PC-9 (cell line): ENCODE measurements around the gene LYPD6B. TPM values are rescaled to one million over a fixed set of nuclear protein-coding genes. Genes with fewer than 3 reads are reported as not detected.

Experiments used
- BruUV-seq: library from RNA; stranded (reverse); fragments of 400-500 nt; replicated peaks from 2 replicates; lab custom pipeline; 2021; lab: Mats Ljungman, UMichigan
- CTCF ChIA-PET: fragments of 300-600 bp; sonication (Branson Sonifier 250); formaldehyde crosslinking; loops from one replicate; lab custom pipeline; 2022; ENCODE audit warnings: antibody characterized with exemption; lab: Charles Lee
- POLR2A ChIA-PET: fragments of 300-600 bp; sonication (Branson Sonifier 250); formaldehyde crosslinking; loops from one replicate; lab custom pipeline; 2022; ENCODE audit warnings: antibody characterized with exemption; ENCODE audit not compliant: unreplicated experiment; lab: Charles Lee
- DNase-seq, 2 experiments: peaks; one replicate each; pipeline versions ENCODE4 v3.0.0 to v3.0.0-alpha.2; 2015 to 2022; ENCODE audit warnings: mixed read lengths in 1 of 2
- H2AFZ ChIP-seq: fragments of 200-600 bp; sonication (generic); 2 replicates; pipeline ENCODE4 v1.8.1; 2017; ENCODE audit warnings: antibody characterized with exemption
- H3F3A ChIP-seq: fragments of 200-600 bp; sonication (generic); 2 replicates; pipeline ENCODE4 v1.8.1; 2017; ENCODE audit warnings: antibody characterized with exemption, mild to moderate bottlenecking, low read depth; ENCODE audit not compliant: insufficient read depth
- H3K27ac ChIP-seq: fragments of 200-600 bp; sonication (generic); 2 replicates; pipeline ENCODE4 v1.6.1; 2016; ENCODE audit warnings: mixed run types
- H3K27me3 ChIP-seq: fragments of 200-600 bp; sonication (generic); 2 replicates; pipeline ENCODE4 v1.6.1; 2016; ENCODE audit warnings: low read depth, mixed run types; ENCODE audit not compliant: insufficient read depth
- H3K36me3 ChIP-seq: fragments of 200-600 bp; sonication (generic); 2 replicates; pipeline ENCODE4 v1.6.1; 2016; ENCODE audit warnings: low read depth, mixed run types
- H3K4me1 ChIP-seq: fragments of 200-600 bp; sonication (generic); replicated peaks from 2 replicates; pipeline ENCODE4 v1.6.1; 2016; ENCODE audit warnings: mixed run types; ENCODE audit not compliant: insufficient read depth
- H3K4me2 ChIP-seq: fragments of 200-600 bp; sonication (generic); 2 replicates; pipeline ENCODE4 v1.6.1; 2017; ENCODE audit warnings: mixed run types
- H3K4me3 ChIP-seq: fragments of 200-600 bp; sonication (generic); 2 replicates; pipeline ENCODE4 v1.6.1; 2016; ENCODE audit warnings: mixed run types
- H3K79me2 ChIP-seq: fragments of 200-600 bp; sonication (generic); 2 replicates; pipeline ENCODE4 v1.6.1; 2017; ENCODE audit warnings: low read depth, mixed run types
- H3K9me2 ChIP-seq: fragments of 200-600 bp; sonication (generic); 2 replicates; pipeline ENCODE4 v1.8.1; 2017; ENCODE audit warnings: mild to moderate bottlenecking; ENCODE audit not compliant: insufficient read depth
- H3K9me3 ChIP-seq: fragments of 200-600 bp; sonication (generic); 2 replicates; pipeline ENCODE4 v1.8.1; 2016; ENCODE audit warnings: low read depth; ENCODE audit not compliant: insufficient read depth
- H4K20me1 ChIP-seq: fragments of 200-600 bp; sonication (generic); 2 replicates; pipeline ENCODE4 v1.8.1; 2017; ENCODE audit not compliant: insufficient read depth
- CTCF ChIP-seq: fragments of 200-600 bp; sonication (generic); conservative IDR thresholded peaks from 2 replicates; pipeline ENCODE4 v1.6.1; 2017; ENCODE audit warnings: mixed run types, antibody characterized with exemption, mild to moderate bottlenecking, moderate library complexity
- EZH2 ChIP-seq: fragments of 200-600 bp; sonication (generic); IDR thresholded peaks from 2 replicates; pipeline ENCODE4 v1.8.0; 2017; ENCODE audit warnings: antibody characterized with exemption, low read depth
- intact Hi-C: fragments of 100-400 bp; cut with micrococcal nuclease; formaldehyde crosslinking; loops from one replicate; pipeline ENCODE4 v1.10.0; 2022; ENCODE audit not compliant: unreplicated experiment
- total RNA-seq: library from RNA; stranded (reverse); gene quantifications from 2 replicates; pipeline ENCODE4 v1.2.3, GENCODE V29; 2021

LYPD6B gene
- total RNA-seq, 1 experiment from 2014 or later = 10.0 TPM

GRCh38 chr2:149002378-149002890 is 36.1 kb upstream of the LYPD6B start:
- Histone ChIP-seq H4K20me1 (no peaks in the 10 kb centered on the region), H3F3A (no peaks in the 10 kb centered on the region), H3K9me3 (no peaks in the 10 kb centered on the region), H2AFZ (no peak overlapping the region), H3K4me1 (no peaks in the 10 kb centered on the region), H3K4me3 (no peak overlapping the region), H3K4me2 (no peak overlapping the region), H3K9me2 (no peaks in the 10 kb centered on the region), H3K79me2 (no peaks in the 10 kb centered on the region), H3K27me3 (no peaks in the 10 kb centered on the region), H3K27ac (no peak overlapping the region), H3K36me3 (no peaks in the 10 kb centered on the region)
- POLR2A ChIA-PET = no interaction called here
- no peak for DNase-seq
- intact Hi-C loops = no loop called here
- BruUV-seq = no TSS peak
- CTCF ChIA-PET = no interaction called here
- TF ChIP-seq CTCF (no peak), EZH2 (no peak)

DNA sequence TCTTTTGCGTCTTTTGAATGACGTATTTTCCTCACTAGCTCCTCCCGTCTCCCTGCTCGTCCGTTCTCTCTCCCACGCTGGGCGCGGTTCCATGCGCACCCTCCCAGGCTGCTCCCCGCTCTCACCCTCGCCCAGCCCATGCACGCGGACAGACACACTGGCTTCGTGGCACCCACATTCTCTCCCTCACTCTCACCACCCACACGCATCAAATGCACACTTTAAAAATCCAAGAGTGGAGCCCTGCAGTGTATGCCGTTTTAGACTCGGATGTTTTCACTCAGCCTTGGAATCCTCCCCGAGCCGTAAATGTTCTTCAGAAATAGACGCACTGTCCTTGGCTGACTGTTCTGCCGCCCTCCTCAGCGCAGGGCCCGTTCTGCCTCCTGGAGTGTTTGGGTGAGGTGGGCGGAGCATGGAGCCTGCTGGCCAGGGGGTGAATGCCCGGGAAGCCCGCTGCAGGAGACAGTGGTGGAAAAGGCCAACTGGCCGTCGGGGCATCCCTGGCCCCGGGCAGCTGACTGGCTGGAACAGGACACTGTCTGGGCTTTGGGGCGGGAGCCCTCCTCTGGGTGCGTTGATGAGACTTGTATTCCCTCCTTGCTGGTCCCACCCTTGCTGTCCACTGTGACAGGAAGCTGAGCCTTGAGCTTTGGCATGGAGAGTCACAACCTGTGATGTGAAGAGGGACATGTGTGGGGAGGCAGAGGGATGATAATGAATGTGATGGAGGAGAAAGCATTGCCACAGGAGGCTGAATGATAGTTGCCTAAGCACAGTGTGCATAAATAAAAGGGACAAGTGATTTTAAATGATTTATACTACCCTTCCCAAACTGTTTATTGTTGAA is 35.4 kb upstream of the LYPD6B start:
- Histone ChIP-seq H3K4me1 (no peaks in the 10 kb centered on the region), H3K36me3 (no peaks in the 10 kb centered on the region), H3K4me2 (no peak overlapping the region), H3K27ac (no peak overlapping the region), H3K79me2 (no peaks in the 10 kb centered on the region), H3K9me2 (no peaks in the 10 kb centered on the region), H4K20me1 (no peaks in the 10 kb centered on the region), H2AFZ (no peak overlapping the region), H3F3A (no peaks in the 10 kb centered on the region), H3K27me3 (no peaks in the 10 kb centered on the region), H3K9me3 (no peaks in the 10 kb centered on the region), H3K4me3 (no peak overlapping the region)
- intact Hi-C loops = no loop called here
- BruUV-seq = no TSS peak
- ChIA-PET POLR2A (no interaction called here), CTCF (no interaction called here)
- no peak for DNase-seq
- TF ChIP-seq CTCF (no peak), EZH2 (no peak)

- Histone ChIP-seq H3K27me3 (no peaks in the 10 kb centered on the region), H4K20me1 (no peaks in the 10 kb centered on the region), H3K27ac (no peak overlapping the region), H2AFZ (no peak overlapping the region), H3K4me3 (no peak overlapping the region), H3K4me1 (no peaks in the 10 kb centered on the region), H3F3A (no peaks in the 10 kb centered on the region), H3K9me2 (no peaks in the 10 kb centered on the region), H3K9me3 (no peaks in the 10 kb centered on the region), H3K79me2 (no peaks in the 10 kb centered on the region), H3K36me3 (no peaks in the 10 kb centered on the region), H3K4me2 (no peak overlapping the region)
- intact Hi-C loops = no loop called here
- no peak for DNase-seq
- TF ChIP-seq EZH2 = no peak
- TF ChIP-seq CTCF = no peak
- ChIA-PET CTCF (no interaction called here), POLR2A (interaction anchor here (0.5 kb wide), 1 partner anchor 533 kb away, joined by 3 read pairs; no protein-coding TSS in a partner anchor)
- BruUV-seq = no TSS peak
Measured at GRCh38 chr2:149004836-149005235, 33.7 kb upstream of the LYPD6B start.
